Fibroblast of lung (primary cell): ENCODE measurements around the gene HCN2. TPM values are rescaled to one million over a fixed set of nuclear protein-coding genes. Genes with fewer than 3 reads are reported as not detected.

Source experiments
- DNase-seq, 2 donors: peaks; one replicate each; pipeline versions ENCODE4 v3.0.0 to v3.0.0-alpha.2; 2010; ENCODE audit warnings: low read depth in 2 of 2
- H2AFZ ChIP-seq: 2 replicates; pipeline ENCODE4 v1.5.1; 2012; ENCODE audit warnings: low read length, control low read depth, inconsistent platforms
- H3K27ac ChIP-seq: 2 replicates; pipeline ENCODE4 v1.5.1; 2011; ENCODE audit warnings: low read length, control low read depth; ENCODE audit not compliant: insufficient read depth
- H3K27me3 ChIP-seq: 2 replicates; pipeline ENCODE4 v1.5.1; 2011; ENCODE audit warnings: mild to moderate bottlenecking, low read length; ENCODE audit not compliant: control insufficient read depth, insufficient read depth
- H3K36me3 ChIP-seq: 2 replicates; pipeline ENCODE4 v1.5.1; 2011; ENCODE audit warnings: low read length; ENCODE audit not compliant: control insufficient read depth, insufficient read depth
- H3K4me1 ChIP-seq: 2 replicates; pipeline ENCODE4 v1.5.1; 2011; ENCODE audit warnings: low read length; ENCODE audit not compliant: control insufficient read depth, insufficient read depth; ENCODE audit errors: extremely low read depth
- H3K4me2 ChIP-seq: 2 replicates; pipeline ENCODE4 v1.5.1; 2011; ENCODE audit warnings: low read length, control low read depth; ENCODE audit not compliant: insufficient read depth; ENCODE audit errors: extremely low read depth
- H3K4me3 ChIP-seq, 4 experiments: fragments of 200-600 bp in 1 of 4; sonication (generic) in 1 of 4; replicated peaks in 1 of 4; 2 replicates each; pipeline ENCODE4 v1.5.1; 2011 to 2016; ENCODE audit warnings: low read length in 4 of 4, low read depth in 3 of 4, mild to moderate bottlenecking in 3 of 4, control low read depth in 2 of 4, inconsistent platforms in 1 of 4, mixed read lengths in 1 of 4; ENCODE audit not compliant: insufficient read depth in 1 of 4; ENCODE audit errors: control extremely low read depth in 1 of 4
- H3K79me2 ChIP-seq: 2 replicates; pipeline ENCODE4 v1.5.1; 2012; ENCODE audit warnings: mild to moderate bottlenecking, low read length, inconsistent platforms; ENCODE audit not compliant: control insufficient read depth, insufficient read depth
- H3K9ac ChIP-seq: 2 replicates; pipeline ENCODE4 v1.5.1; 2011; ENCODE audit warnings: mild to moderate bottlenecking, low read length, control low read depth; ENCODE audit not compliant: insufficient read depth
- H3K9me3 ChIP-seq: 2 replicates; pipeline ENCODE4 v1.5.1; 2012; ENCODE audit warnings: low read depth, low read length; ENCODE audit not compliant: control insufficient read depth, insufficient read depth
- H4K20me1 ChIP-seq: 2 replicates; pipeline ENCODE4 v1.5.1; 2011; ENCODE audit warnings: low read length; ENCODE audit not compliant: control insufficient read depth, insufficient read depth; ENCODE audit errors: extremely low read depth
- CTCF ChIP-seq, 2 donors: IDR thresholded peaks in 1 of 2; conservative IDR thresholded peaks in 1 of 2; 1 replicate in 1 of 2; 2 replicates in 1 of 2; pipeline ENCODE4 v1.5.1; 2011 to 2012; ENCODE audit warnings: low read length in 2 of 2, control low read depth in 1 of 2, inconsistent platforms in 1 of 2, low read depth in 1 of 2, mild to moderate bottlenecking in 1 of 2
- EZH2 ChIP-seq: IDR thresholded peaks from 2 replicates; pipeline ENCODE4 v1.5.1; 2012; ENCODE audit warnings: low read length, control low read depth, mild to moderate bottlenecking; ENCODE audit errors: missing control alignments
- polyA plus RNA-seq, 2 donors: library from polyadenylated mRNA; depleted of rRNA in 1 of 2; stranded (reverse) in 1 of 2; unstranded in 1 of 2; fragments of >200 nt; gene quantifications; 2 replicates each; pipeline ENCODE4 v1.2.1, GENCODE V29; 2011 to 2012; ENCODE audit warnings: missing spikeins in 1 of 2
- total RNA-seq: library from RNA; depleted of rRNA; stranded (reverse); fragments of >200 nt; gene quantifications from 2 replicates; pipeline ENCODE4 v1.2.1, GENCODE V29; 2014

Gene HCN2
- total and polyA plus RNA-seq, 2 donors (not counting 1 experiment from before 2014, with no cell fraction given), result 0.49 to 0.50 TPM

GRCh38 chr19:642767-643727, 53.4 kb downstream of the HCN2 start:
- Histone ChIP-seq H3K9ac (no peak overlapping the region), H3K9me3 (no peaks in the 10 kb centered on the region), H3K27me3 (no peaks in the 10 kb centered on the region), H3K4me3 (no peak overlapping the region), H3K79me2 (no peaks in the 10 kb centered on the region), H3K4me2 (no peak overlapping the region), H2AFZ (no peak overlapping the region), H4K20me1 (no peaks in the 10 kb centered on the region), H3K27ac (no peak overlapping the region), H3K36me3 (peaks cover 13% of the 10 kb centered on the region), H3K4me1 (peaks cover 4% of the 10 kb centered on the region)
- TF ChIP-seq EZH2, result no peak
- TF ChIP-seq CTCF (conservative IDR thresholded peaks at IDR 0.05 in 1 of 2, IDR thresholded peaks at IDR 0.05 in 1 of 2; ENCODE audit: low read depth in 1 of 2, low read length in 2 of 2), result no peak
- no peak for DNase-seq

DNA sequence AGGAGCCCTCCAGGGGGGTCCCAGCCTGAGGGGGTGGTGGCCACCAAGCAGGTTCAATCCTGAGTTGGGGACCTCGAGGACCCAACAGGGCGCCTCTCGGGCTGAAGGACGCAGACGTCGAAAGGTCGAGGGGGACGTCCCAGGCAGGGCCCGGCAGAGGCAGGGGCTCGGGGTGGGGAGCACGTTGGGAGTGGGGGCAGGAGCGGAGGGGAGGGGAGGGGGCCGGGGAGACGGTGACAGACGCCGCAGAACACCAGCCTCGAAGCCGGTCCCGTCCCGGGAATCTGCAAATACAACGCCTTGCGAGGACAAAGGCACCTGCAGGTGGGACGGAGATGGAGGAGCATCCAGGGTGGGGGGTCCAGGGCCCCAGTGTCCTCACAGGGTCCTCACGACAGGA, 54.1 kb downstream of the HCN2 start:
- H3K4me3 ChIP-seq, result no peak overlapping the region
- H3K36me3 ChIP-seq, result peaks cover 14% of the 10 kb centered on the region
- no peaks in the 10 kb centered on the region for H3K9me3 ChIP-seq
- H3K9ac ChIP-seq, result no peak overlapping the region
- no peaks in the 10 kb centered on the region for H3K79me2 ChIP-seq
- no peak overlapping the region for H2AFZ ChIP-seq
- peaks cover 4% of the 10 kb centered on the region for H3K4me1 ChIP-seq
- no peak overlapping the region for H3K27ac ChIP-seq
- no peaks in the 10 kb centered on the region for H3K27me3 ChIP-seq
- H3K4me2 ChIP-seq, result no peak overlapping the region
- TF ChIP-seq CTCF (conservative IDR thresholded peaks at IDR 0.05 in 1 of 2, IDR thresholded peaks at IDR 0.05 in 1 of 2; ENCODE audit: low read depth in 1 of 2, low read length in 2 of 2), result no peak
- TF ChIP-seq EZH2, result no peak
- H4K20me1 ChIP-seq, result no peaks in the 10 kb centered on the region
- DNase-seq, result no peak

GRCh38 chr19:644363-644762, 54.7 kb downstream of the HCN2 start:
- TF ChIP-seq CTCF (conservative IDR thresholded peaks at IDR 0.05 in 1 of 2, IDR thresholded peaks at IDR 0.05 in 1 of 2; ENCODE audit: low read depth in 1 of 2, low read length in 2 of 2), result no peak
- no peak for TF ChIP-seq EZH2
- H3K79me2 ChIP-seq, result no peaks in the 10 kb centered on the region
- no peak overlapping the region for H3K4me3 ChIP-seq
- no peaks in the 10 kb centered on the region for H3K9me3 ChIP-seq
- DNase-seq, result no peak
- H3K36me3 ChIP-seq, result peaks cover 16% of the 10 kb centered on the region
- H3K27me3 ChIP-seq, result no peaks in the 10 kb centered on the region
- no peaks in the 10 kb centered on the region for H4K20me1 ChIP-seq
- peaks cover under 1% of the 10 kb centered on the region for H3K4me1 ChIP-seq
- no peak overlapping the region for H3K27ac ChIP-seq
- no peak overlapping the region for H3K9ac ChIP-seq
- no peak overlapping the region for H3K4me2 ChIP-seq
- H2AFZ ChIP-seq, result no peak overlapping the region
